Measurements from ENCODE around the gene RNF225.
"Not testable (repeated sequence)": the region's sequence is repeated elsewhere in the genome, so short reads cannot be mapped to it uniquely, and the experiment has no call there.

RNF225 gene

DNA sequence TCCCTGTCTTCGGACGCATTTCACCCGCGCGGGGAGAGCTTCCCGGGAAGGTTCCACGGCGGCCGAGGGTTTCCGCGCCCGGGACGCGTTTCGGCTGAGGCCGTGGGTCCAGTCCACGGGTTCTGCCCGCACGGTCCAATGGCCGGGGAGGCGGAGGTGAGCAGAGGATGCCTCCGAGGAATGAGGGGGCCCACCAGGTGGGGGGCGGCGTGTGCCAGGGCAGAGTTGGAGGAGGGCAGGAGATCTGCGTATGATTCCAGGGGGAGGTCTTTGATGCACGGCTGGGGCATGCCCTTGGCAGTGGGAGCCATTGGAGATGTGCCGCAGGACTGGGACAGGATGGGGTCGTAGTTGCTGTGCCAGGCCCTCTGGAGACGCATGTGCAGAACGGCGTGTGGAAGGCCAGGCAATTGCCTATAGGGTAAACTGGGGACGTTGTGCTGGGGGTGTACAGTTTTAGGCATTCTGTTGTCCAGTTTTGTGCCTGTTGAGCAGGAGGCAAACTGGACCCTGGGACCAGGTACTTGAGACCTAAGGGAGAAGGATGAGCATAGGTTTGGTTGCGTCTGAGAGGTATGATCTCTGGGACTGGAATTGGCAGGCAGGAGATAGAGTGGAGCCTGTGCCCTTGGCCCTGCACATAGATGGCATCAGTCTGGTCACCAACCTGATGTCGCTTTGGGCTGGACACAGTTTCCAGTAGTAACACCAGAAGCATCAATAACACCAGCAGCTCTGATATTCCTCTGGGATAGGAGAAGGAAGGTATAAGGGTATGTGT lies 13.7 kb downstream of the RNF225 start:
- DNase-seq: peak; percentile 32

DNA sequence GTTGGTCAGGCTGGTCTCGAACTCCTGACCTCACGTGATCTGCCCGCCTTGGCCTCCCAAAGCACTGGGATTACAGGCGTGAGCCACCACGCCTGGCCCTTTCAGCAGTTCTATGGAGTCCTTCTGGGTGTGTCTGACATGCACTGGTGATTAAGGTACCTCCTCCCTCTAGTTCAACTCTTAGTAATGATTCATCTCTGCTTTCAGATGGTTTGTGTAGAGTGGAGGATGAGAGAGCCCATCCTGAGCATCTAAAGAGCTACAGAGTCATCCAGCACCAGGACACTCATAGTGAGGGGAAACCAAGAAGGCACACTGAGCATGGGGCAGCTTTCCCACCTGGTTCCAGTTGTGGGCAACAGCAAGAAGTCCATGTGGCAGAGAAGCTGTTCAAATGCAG lies 21.1 kb downstream of the RNF225 start:
- DNase-seq: no peak

DNA sequence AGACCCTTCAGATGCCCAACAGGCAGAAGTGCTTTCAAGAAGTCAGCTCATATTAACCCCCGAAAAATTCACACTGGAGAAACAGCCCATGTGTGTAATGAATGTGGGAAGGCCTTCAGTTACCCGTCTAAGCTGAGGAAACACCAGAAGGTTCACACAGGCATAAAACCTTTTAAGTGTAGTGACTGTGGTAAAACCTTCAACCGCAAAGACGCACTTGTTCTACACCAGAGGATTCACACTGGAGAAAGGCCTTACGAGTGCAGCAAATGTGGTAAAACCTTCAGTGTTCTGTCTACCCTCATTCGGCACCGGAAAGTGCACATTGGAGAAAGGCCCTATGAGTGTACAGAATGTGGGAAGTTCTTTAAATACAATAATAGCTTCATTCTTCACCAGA lies 21.6 kb downstream of the RNF225 start:
- no peak for DNase-seq

DNA sequence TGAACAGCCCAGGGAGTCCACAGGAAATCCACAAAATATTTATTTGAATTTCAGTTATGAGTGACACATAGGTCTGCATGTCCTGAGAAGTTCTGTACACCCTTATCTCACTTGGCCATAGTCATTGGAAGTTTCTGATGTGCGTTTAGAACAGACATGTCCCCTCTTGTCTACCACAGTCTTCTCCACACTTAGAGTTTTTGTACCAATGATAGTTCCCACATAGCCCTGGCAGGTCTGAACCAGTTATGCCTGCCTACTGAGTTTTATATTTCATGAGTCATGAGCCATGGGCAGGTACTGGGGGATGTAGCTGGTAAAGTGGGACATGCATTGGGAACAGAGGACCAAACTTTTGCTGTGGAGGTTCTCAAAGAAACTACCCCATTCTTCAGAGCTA lies 33.2 kb downstream of the RNF225 start:
- DNase-seq: no peak

DNA sequence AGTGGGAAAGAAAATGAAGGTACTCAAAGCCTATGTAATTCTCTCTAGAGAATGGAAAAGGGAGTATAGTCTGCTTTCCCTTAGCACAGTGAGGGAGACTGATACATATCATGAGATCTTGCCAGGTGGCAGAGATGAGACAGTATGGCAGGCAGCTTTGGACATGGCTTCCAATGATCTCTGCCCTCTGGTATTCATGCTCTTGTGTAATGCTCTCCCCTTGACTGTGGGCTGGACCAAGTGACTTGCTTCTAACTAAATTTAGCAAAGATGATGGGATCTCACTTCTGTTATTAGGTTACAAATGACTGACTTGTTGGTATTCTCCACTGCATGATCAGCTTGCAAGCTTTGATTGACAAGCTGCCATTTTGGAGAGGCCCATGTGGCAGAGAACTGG lies 34.3 kb downstream of the RNF225 start:
- DNase-seq: no peak

DNA sequence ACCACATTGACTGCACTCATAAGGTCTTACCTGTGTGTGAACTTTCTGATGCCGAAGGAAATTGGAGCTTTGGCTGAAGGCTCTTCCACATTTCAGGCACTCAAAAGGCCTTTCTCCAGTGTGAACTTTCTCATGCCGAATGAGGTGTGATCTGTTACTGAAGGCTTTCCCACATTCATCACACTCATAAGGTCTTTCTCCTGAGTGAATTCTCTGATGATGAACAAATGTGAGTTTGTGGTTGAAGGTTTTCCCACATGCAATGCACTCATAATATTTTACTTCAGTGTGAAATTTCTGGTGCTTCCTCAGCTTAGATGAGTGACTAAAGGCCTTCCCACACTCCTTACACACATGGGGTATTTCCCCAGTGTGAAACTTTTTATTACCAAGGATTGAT lies 38.8 kb downstream of the RNF225 start:
- no peak for DNase-seq

DNA sequence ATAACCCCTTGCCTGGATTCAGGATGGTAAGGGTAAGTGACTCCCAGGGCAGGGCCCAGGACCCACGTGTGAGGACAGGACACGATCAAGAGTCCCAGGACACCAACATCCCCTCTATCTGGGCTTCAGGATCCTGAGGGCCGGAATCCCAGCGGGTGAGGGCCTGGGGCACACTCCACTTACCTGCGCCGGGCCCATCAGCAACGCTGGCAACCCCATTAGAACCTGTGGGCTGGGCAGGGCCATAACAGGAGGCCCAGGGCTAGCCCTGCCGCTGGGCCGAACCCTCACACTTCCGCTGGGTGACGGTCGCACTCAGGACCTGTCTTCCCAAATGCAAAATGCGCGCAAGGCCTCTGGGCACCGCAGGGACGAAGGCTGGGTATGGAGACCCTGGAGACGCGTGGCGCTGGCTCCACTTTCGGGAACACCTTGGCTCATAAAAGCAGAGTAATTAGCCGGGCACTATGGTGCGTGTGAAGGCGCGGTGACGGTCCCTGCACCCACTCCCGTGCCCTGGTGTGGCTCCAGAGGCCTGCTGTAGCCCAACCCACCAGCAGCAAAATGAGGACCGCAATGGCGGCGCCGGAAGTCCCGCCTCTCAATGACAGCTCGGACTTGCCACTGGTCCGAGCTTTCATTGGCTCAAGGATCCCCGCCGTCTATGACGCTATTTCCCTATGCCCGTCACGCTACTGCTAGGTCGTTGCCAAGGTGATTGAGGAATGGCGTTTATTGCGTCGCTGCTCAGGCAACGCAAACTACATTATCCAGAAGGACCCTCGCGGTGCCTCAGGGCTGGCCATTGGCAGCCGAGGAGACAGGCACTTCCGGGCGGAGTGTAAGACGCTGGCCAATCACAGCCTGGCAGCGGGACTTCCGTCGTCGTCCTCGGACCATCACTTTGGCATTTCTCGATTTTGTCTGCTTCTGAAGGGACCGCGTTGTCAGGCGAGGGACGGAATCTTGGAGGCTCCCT lies 44.4 kb downstream of the RNF225 start, which contains the start of gene ZNF132:
ZNF132 (minus strand) TSS at position 578 of the 979 bp plus-strand sequence; CDS start at position 246, 332 bp downstream.
- DNase-seq: peak; percentile 100

DNA sequence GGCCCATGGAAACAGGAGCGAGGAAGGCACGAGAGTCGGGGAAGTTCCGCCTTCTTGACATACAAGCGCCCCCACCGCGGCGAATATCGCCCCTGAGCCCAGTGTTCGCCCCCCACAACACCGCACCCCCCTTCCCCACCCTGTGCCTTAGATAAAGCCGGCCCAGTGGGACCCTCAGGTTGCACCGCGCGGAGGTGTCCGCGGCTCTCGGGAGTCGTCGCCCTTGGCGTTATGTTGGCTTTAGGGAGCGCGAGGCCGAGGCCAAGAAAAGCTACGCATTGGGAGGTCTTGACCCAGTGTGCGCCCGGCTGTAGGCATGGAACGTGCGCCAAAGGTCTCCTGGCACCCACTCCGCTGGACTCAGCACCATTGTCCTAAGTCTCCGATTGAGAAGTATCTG lies 45.1 kb downstream of the RNF225 start:
- DNase-seq: no peak

DNA sequence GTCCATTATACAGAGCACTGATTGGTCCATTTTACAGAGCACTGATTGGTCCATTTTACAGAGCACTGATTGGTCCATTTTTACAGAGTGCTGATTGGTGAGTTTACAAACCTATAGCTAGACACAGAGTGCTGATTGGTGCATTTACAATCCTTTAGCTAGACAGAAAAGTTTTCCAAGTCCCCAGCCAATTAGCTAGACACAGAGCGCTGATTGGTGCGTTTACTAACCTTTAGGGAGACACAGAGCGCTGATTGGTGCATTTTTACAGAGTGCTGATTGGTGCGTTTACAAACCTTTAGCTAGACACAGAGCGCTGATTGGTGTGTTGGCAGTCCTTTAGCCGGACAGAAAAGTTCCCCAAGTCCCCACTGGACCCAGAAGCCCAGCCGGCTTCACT lies 47.5 kb downstream of the RNF225 start:
- DNase-seq: not testable (repeated sequence)
